Measurements from ENCODE around the gene KCNJ5.

The KCNJ5 gene

GRCh38 chr11:128936606-128937251 is 45.6 kb downstream of the KCNJ5 start:
- DNase-seq: no peak

- no peak for DNase-seq
These were observed 46.3 kb downstream of the KCNJ5 start for GRCh38 chr11:128937480-128937879.

DNA sequence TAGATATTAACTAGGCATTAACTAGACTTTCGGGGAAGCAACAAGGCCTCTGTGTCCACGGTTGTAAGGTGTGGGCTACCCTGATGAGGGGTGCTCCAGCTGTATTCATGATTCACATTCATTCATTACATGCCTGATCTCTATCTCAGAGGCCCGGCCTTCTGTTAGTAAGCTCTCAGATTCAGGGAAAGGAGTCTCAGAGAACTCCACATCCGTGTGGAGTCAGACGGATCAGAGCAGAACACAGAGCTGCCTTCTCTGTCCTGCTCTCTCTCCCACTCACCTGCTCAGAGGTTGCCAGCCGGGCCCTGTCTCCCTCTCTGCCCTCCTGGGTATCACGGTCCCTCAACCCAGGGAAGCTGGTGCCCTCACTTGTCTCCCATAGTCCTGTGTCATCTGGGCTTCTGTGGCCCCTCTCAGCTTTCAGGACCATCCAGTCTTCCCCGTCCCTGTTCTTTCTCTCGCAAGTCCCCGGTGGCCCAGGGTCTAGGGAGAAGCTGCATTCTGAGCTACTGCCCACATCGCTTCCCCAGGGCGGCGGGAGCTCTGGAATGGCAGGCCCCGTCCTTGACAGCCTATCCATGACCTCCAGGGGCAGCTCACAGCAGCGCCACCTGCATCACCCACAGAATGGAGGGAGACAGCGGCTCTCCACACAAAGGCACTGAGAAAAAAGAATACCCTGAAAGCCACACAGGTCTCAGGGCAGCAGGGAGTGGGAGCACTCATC is 47.2 kb downstream of the KCNJ5 start:
- DNase-seq: no peak

- no peak for DNase-seq
These were observed 48.4 kb downstream of the KCNJ5 start for GRCh38 chr11:128939591-128939990.

- DNase-seq: no peak
These were observed 49.0 kb downstream of the KCNJ5 start for GRCh38 chr11:128940156-128940555.

GRCh38 chr11:128940603-128941002 is 49.4 kb downstream of the KCNJ5 start:
- no peak for DNase-seq

GRCh38 chr11:128941110-128941509 is 50.0 kb downstream of the KCNJ5 start:
- no peak for DNase-seq

GRCh38 chr11:128941573-128942271 is 50.6 kb downstream of the KCNJ5 start:
- DNase-seq: no peak

DNA sequence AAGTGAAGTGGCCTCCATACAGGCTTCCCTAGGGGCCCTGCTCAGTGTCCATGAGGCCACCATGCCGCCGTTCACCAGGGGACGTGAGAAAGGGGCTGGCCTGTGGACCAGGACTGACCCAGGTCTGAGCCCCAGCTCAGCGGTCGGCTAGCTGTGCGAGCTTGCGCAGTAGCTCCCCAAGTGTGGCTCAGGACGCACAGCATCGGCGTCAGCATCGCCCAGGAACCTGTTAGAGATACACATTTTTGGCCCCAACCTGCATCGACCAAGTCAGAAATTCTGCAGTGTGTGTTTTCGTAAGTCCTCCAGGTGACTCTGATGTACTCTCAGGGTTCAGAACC is 51.1 kb downstream of the KCNJ5 start:
- DNase-seq: no peak

GRCh38 chr11:128942817-128943427 is 51.8 kb downstream of the KCNJ5 start, which contains the start of gene TP53AIP1:
TP53AIP1 (minus strand) TSS chr11:128942871; CDS start chr11:128937818, 5,053 bp downstream.
- peak; percentile 46 for DNase-seq

GRCh38 chr11:128943428-128943976 is 52.3 kb downstream of the KCNJ5 start:
- DNase-seq: no peak

DNA sequence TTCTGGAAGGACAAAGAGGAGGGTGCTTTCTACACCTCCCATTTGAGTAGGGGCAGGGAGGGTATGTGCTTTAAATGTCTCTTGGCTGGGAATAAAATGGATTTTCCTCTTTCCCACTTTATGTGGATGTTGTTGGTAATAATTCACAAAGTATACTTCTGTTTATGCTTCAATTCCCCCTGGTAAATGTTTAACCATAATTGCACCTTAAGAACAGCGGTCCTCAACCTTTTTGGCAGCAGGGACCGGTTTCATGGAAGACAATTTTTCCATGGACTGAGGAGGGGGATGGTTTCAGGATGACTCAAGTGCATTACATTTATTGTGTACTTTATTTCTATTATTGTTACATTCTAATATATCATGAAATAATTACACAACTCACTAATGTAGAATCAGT is 55.5 kb downstream of the KCNJ5 start:
- DNase-seq: no peak

GRCh38 chr11:128947773-128948172 is 56.6 kb downstream of the KCNJ5 start:
- DNase-seq: no peak

- no peak for DNase-seq
These were observed 57.4 kb downstream of the KCNJ5 start for GRCh38 chr11:128948583-128948982.

GRCh38 chr11:128949791-128950454 is 58.8 kb downstream of the KCNJ5 start:
- no peak for DNase-seq

GRCh38 chr11:128953151-128953550 is 62.0 kb downstream of the KCNJ5 start:
- DNase-seq: no peak

GRCh38 chr11:128955636-128956035 is 64.5 kb downstream of the KCNJ5 start:
- no peak for DNase-seq

DNA sequence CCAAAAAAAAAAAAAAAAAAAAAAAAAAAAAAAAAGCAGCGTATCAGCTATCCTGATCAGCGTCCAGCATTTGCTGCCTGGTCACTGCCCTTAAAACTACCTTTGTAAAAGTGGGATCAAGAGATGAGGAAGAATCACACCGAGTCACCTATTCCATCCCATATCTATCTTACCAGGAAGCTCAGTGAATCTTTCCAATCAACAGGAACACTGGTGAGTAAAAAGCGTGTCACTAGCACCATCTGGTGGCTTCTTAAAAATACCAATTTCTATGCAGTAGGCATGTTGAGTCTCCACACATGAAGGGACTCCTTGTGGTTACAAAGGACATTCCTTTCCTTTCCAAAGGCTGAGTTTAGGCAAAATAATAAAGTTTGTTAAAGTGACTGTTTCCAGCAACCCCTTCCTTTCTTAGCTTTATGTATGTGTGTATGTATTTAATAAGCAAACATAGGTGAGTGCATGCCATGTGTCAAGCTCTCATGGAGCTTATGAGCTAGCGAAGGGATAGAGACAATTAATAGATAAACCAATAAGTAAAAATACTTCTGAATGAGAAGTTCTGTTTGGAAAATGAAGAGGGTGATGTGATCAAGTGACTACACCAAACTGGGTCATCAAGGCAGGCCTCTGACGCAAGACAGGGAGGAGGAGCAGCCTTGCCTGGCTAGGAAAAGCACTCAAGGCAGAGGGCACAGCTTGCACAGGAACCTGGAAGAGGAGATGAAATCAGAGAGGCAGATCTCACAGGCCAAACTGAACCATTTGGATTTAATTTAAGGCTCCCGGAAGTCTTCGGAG is 65.4 kb downstream of the KCNJ5 start:
- DNase-seq: peak; percentile 53

DNA sequence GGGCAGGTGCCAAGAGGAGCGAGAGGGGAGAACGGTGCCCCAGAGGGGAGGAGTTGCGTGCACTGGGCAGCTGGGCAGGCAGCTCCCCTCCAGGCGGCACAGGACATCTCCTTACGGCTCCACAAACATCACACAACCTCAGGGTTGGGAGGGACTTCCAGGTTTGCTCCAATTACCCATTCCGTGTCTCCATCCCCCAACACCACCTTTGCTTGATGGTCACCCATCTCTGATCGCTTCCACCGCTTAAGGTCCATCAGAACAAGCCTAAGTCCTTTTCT is 66.0 kb downstream of the KCNJ5 start:
- no peak for DNase-seq

DNA sequence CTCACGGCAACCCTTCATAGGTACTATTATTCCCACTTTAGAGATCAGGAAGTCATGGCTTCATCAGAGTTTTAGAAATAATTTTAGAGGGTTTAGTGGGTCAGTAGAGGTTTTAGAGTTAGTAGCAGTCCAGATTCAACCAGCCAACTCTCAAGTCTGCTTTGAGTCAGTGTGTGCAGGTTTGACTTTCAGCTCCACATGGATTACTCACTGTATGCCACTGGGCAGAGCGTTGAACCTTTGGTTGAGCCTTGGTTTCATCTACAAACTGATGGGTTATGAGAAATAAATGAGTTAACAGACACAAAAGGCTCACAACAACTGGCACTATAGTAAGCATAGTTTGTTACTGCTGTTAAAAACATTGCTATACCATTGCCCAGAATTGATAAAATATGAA is 70.5 kb downstream of the KCNJ5 start:
- no peak for DNase-seq

DNA sequence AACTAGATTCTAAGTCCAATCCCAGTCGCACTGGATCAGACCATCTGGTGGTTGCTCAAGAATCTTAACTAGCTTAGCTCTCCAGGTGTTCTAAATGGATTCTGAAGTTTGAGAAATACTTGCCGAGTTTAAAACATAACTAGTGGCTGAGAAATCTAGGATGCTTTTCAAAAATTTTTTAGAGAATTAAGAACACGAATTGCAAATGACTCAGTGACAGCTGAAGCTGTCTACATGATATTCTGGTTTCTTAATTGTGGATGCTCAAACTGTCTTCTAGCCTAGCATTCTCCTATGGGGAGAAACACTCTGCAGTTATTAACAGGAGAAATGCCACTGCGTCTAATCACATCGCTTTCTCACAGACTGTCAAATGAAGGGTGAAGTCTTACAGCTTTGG is 71.7 kb downstream of the KCNJ5 start:
- DNase-seq: no peak

DNA sequence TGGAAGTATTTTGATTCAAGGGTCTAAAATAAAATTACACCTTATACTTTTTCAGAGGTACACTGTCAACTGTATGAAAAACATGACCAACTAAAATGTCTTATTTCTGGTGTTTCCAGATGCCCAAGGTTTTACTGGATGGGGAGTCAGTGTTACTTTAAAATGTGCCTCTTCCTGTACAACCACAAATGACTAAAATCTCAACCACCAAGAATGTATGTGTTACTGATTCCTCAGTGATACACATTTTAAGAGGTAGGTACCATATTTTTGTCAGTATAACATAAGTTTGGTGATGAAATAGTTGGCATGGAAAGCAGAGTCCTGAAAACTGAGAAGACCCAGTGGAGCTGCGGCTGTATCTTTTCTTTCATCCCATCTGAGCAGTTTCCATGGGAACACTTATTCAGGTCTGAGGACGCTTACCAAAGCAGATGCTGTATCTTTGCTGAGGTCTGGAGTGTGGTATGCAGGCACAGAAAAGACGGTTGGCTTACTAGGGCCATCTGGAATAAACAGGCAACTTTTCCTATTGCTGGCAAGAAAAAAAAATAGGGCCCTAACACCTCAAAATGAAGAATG is 72.7 kb downstream of the KCNJ5 start:
- no peak for DNase-seq

All from femur (tissue), 1 donor.